ENCODE results near the gene CLDN15. TPM values are rescaled to one million over a fixed set of nuclear protein-coding genes. Genes with fewer than 3 reads are reported as not detected.
A peak's percentile ranks its signal among the peaks of the same experiment; 100 is the strongest.

CLDN15 gene
- total and polyA plus RNA-seq, 10 donors, result 11.1 to 49.2 (median 21.2) TPM

DNA sequence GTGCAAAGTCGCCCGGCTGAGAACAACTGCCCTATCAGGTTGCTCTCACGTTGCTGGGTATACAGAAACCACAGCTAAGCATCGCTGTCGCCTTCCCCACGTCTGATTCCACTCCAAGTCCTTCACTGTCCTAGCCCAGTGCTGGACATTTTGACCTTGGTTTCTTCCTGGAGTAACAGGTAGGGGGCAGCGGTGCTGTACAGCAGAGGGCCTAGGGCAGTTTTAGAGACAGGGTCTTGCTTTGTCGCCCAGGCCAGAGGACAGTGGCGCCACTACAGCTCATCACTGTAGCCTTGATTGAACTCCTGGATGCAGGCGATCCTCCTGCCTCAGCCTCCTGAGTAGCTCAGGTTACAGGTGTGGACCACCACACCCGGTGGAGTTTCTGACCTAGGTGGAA, 2.6 kb downstream of the CLDN15 start:
- H3K4me3 ChIP-seq, result no peak overlapping the region
- H3K27ac ChIP-seq, result no peak overlapping the region
- peaks cover 5 to 82% (median 46%) of the 10 kb centered on the region in 6 donors for H3K4me1 ChIP-seq
- H3K36me3 ChIP-seq, result peaks cover 0 to 85% (median 24%) of the 10 kb centered on the region in 6 donors
- H3K27me3 ChIP-seq (replicated peaks in 1 of 7), result no peaks in the 10 kb centered on the region
- TF ChIP-seq POLR2AphosphoS5 (IDR thresholded peaks at IDR 0.05) (no peak), POLR2A (IDR thresholded peaks at IDR 0.05) (no peak)
- TF ChIP-seq, protein P1, sequence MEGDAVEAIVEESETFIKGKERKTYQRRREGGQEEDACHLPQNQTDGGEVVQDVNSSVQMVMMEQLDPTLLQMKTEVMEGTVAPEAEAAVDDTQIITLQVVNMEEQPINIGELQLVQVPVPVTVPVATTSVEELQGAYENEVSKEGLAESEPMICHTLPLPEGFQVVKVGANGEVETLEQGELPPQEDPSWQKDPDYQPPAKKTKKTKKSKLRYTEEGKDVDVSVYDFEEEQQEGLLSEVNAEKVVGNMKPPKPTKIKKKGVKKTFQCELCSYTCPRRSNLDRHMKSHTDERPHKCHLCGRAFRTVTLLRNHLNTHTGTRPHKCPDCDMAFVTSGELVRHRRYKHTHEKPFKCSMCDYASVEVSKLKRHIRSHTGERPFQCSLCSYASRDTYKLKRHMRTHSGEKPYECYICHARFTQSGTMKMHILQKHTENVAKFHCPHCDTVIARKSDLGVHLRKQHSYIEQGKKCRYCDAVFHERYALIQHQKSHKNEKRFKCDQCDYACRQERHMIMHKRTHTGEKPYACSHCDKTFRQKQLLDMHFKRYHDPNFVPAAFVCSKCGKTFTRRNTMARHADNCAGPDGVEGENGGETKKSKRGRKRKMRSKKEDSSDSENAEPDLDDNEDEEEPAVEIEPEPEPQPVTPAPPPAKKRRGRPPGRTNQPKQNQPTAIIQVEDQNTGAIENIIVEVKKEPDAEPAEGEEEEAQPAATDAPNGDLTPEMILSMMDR (IDR thresholded peaks at IDR 0.05 in 8 of 11, conservative IDR thresholded peaks at IDR 0.05 in 3 of 11), result peak in 1 of 11 experiments; percentile 6
- 66 to 81% (median 73%) methylated on average over 9 to 11 of the region's 11 CpGs for WGBS, 5 donors
- H3K9me3 ChIP-seq, result no peaks in the 10 kb centered on the region
- DNase-seq, result no peak
- intact Hi-C loops (cut with DNase I; ENCODE audit: low total_unique reads), result no loop called here

DNA sequence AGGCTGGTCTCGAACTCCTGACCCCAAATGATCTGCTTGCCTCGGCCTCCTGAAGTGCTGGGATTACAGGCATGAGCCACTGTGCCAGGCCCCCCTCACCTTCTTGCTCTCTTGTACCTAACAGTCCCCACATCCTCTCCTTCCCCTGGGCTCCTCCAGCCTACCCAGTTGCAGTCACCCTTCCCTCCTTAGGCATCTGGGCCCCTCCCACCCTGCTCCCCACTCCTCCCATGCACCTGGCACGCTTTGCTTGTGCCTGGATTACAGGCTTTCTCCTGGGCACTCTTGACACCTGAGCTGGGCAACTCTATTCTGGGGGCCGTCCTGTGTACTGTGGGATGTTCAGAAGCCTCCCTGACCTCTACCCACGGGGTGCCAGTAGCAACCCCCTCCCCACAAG, 3.0 kb downstream of the CLDN15 start:
- TF ChIP-seq POLR2AphosphoS5 (IDR thresholded peaks at IDR 0.05) (no peak), POLR2A (IDR thresholded peaks at IDR 0.05) (no peak)
- TF ChIP-seq, protein P1 (IDR thresholded peaks at IDR 0.05 in 8 of 11, conservative IDR thresholded peaks at IDR 0.05 in 3 of 11), result no peak

DNA sequence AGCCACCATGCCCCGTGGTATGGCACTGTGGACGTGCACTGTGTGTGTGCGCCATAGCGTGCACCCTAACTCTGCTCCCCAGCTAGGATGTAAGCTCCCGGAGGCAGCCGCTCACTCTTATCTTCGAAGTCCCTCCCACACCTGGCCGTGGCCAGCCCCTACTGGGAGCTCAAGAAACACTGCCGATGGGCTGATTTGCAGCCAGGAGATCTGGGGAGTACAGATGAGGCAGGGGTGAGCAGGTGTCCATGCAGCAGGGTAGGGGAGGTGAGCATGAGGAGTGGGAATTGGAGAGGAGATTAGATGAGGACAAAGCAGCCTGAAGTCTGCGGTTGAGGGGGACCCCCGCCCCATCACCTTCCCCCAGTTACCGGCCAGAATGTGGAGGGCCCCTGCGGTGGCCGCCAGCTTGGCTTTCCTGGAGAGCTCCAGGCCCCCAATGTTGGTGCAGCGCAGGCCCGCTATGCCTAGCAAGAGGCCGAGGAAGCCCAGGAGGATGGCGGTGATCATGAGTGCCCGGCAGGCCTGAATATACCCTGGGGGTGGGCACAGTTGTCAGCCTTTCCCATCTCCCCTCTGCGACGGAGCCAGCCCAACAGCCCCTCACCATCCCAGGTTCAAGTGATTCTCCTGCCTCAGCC, 3.6 kb downstream of the CLDN15 start:
- peaks cover 5 to 72% (median 39%) of the 10 kb centered on the region in 6 donors for H3K4me1 ChIP-seq
- intact Hi-C loops (cut with DNase I; ENCODE audit: low total_unique reads), result no loop called here
- 88 to 95% (median 92%) methylated on average over 13 to 21 of the region's 21 CpGs for WGBS, 5 donors

More for the DNA sequence above, 3.0 kb downstream of the CLDN15 start:
- Histone ChIP-seq H3K36me3 (peaks cover 0 to 85% (median 20%) of the 10 kb centered on the region in 6 donors), H3K9me3 (no peaks in the 10 kb centered on the region), H3K27ac (no peak overlapping the region), H3K27me3 (replicated peaks in 1 of 7) (no peaks in the 10 kb centered on the region), H3K4me1 (peaks cover 5 to 78% (median 42%) of the 10 kb centered on the region in 6 donors), H3K4me3 (no peak overlapping the region)
- intact Hi-C loops (cut with DNase I; ENCODE audit: low total_unique reads), result no loop called here
- WGBS, 5 donors, result 86 to 89% (median 88%) methylated on average over 4 to 5 of the region's 5 CpGs
- no peak for DNase-seq

More for the DNA sequence above, 3.6 kb downstream of the CLDN15 start:
- Histone ChIP-seq H3K9me3 (no peaks in the 10 kb centered on the region), H3K36me3 (peaks cover 0 to 85% (median 14%) of the 10 kb centered on the region in 6 donors), H3K27ac (no peak overlapping the region), H3K4me3 (no peak overlapping the region), H3K27me3 (replicated peaks in 1 of 7) (no peaks in the 10 kb centered on the region)
- TF ChIP-seq POLR2AphosphoS5 (IDR thresholded peaks at IDR 0.05) (peak in 1 of 3 donors; percentile 51), POLR2A (IDR thresholded peaks at IDR 0.05) (no peak)
- TF ChIP-seq, protein P1 (IDR thresholded peaks at IDR 0.05 in 8 of 11, conservative IDR thresholded peaks at IDR 0.05 in 3 of 11), result no peak
- peak; percentile 68 for DNase-seq

Measured in spleen (tissue), 11 donors.